GM19395 (cell line): ENCODE results near the gene CDC42SE2.
"Not testable (repeated sequence)": the region's sequence is repeated elsewhere in the genome, so short reads cannot be mapped to it uniquely, and the experiment has no call there.

ENCODE experiments used
- ATAC-seq: cut with Tn5 transposase; IDR thresholded peaks from one replicate; pipeline ENCODE4 v1.9.1; 2021; ENCODE audit warnings: mild to moderate bottlenecking, moderate library complexity; ENCODE audit not compliant: unreplicated experiment

CDC42SE2 gene

DNA sequence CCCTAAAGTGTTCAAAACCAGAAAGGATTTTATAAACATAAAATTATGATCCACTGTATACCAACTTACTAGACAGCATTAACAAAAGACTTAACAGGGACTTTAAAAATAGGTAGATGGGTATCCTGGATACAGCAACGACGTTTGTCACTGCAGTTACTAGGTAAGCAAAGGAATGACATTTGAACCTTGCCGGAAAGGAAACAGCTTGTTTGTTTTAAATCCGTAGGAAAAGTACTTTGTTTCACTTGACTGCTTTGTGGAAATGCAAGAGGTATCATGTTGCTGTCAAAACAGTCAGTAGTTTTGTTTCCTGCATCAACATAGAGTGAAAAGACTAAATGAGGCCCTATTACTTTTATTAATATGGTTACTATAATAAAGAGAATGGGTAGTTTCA lies 122.9 kb downstream of the CDC42SE2 start:
- ATAC-seq: no peak

DNA sequence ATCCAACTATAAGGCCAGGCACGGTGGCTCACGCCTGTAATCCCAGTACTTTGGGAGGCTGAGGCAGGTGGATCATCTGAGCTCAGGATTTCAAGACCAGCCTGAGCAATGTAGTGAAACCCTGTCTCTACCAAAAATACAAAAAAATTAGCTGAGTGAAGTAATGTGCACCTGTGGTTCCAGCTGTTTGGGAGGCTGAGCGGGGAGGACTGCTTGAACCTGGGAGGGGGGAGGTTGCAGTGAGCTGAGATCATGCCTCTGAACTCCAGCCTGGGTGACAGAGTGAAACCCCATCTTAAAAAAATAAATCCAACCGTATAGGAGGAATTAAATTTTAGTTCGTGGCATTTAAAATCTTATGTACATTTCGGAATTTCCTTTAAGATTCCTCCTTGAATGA lies 123.4 kb downstream of the CDC42SE2 start:
- ATAC-seq: no peak

- no peak for ATAC-seq
Measured at GRCh38 chr5:131389096-131389868, 125.4 kb downstream of the CDC42SE2 start.

GRCh38 chr5:131389869-131390265 lies 126.0 kb downstream of the CDC42SE2 start:
- no peak for ATAC-seq

DNA sequence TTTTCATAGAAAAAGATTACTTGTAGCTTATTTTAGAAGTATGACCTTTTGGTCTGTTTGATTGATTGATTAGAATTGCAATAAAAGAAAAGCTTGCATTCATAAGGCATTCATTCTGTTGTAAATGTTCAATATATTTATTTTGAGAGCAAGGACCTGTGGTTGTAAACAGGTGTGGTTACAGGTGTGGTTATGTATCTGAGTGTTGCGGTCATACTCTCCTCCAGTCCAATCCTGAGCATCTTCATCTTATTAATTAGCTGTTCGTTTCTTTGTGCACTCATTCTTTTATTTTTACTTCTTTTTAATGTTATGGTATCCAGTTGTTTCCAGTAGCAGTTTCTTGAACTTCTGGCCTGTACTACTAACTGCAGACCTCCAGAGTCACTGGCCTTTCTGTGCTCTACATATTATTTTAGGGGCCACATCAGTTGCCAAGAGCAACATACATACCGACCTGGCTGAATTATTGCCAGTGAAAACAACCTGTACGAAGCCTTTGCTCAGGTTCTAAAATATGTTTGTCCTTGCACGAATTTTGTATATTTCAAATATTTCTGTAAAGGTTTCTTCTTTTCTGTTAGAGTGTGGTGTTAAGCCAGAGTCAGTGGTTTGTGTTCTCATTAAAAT lies 128.7 kb downstream of the CDC42SE2 start:
- no peak for ATAC-seq

DNA sequence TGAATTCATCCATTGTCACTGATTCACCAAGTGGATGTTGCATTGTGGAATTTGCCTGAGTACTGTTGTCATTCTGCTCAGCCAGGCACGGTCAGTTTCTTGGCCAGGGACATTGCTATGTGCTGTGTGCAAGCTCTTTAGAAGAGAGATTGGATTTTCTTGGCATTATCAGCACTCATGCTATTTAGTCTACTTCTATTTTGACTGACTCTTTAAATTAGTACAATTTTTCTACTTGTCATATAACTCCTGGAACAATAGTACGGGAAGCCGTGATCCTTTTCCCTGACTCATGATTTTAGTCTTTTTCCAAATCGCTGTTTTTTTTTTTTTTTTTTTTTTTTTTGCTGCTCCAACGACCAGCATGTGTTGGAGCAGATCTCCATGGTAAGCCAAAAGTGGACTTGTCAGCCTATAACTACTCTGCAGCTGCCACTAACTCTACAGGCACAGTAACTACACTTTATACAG lies 129.7 kb downstream of the CDC42SE2 start:
- no peak for ATAC-seq

DNA sequence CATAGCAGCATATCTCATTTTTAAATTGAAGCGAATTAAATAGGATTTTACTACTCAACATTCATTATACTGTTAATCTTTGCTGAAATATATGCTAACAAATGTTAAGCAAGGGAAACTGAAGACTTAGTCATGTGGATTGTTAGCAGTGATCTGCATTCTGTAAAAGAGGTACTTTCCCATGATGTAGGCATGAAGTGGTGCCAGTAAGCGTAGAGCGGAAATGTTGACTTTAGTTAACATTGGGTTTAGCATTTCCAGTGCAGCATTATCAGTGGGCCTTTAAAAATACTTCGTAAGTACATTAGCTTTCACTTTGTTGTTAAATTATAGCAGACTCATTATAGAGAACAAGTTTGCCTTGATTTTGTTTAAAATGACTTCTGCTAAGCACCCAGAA lies 130.3 kb downstream of the CDC42SE2 start:
- peak; percentile 66 for ATAC-seq

DNA sequence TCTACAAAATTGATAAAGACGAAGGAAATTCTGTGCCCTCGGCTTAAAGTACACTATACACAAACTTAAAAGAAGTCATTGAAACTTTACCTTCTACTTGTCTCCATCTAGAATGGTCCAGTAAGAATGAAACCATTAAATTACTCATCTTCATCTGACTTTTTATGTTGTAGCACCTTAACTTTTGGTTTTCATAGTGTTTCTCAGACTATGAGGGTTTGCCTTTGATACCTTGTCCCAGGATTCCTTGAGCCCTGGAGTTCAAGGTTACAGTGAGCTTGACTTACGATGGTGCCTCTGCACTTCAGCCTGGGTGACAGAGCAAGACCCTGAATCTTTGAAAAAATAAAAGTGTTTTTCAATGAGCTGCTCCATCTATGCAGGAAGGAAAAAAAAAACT lies 132.2 kb downstream of the CDC42SE2 start:
- ATAC-seq: peak; percentile 90

GRCh38 chr5:131396630-131397273 lies 132.9 kb downstream of the CDC42SE2 start:
- ATAC-seq: no peak

DNA sequence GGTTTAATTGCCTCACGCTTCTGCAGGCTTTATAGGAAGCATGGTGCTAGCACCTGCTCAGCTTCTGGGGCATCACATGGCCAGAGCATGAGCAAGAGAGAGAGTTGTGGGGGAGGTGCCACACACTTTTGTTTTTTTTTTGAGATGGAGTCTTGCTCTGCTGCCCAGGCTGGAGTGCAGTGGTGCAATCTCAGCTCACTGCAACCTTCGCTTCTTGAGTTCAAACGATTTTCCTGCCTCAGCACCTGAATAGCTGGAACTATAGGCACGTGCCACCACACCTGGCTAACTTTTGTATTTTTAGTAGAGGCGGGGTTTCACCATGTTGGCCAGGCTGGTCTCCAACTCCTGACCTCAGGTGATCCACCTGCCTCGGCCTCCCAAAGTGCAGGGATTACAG lies 135.2 kb downstream of the CDC42SE2 start:
- ATAC-seq: not testable (repeated sequence)

DNA sequence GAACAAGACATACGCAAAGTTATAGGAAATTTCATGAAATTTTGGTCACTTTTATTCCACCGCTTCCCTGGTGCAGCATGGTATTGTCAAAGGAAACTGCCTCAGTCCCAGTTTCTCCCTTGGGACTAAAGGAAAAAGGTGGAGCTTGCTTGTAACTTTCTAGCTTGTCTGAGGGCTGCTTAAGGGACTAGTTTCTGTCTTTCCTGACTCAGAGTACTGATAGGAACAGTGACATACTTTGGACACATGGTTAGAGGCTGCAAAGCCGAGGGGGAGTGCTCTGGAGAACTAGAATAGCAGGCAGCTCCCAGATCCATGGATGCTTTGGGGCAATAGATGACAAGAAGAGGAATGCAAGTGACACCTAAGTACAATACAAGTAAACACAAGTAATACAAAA lies 136.7 kb downstream of the CDC42SE2 start:
- ATAC-seq: no peak

DNA sequence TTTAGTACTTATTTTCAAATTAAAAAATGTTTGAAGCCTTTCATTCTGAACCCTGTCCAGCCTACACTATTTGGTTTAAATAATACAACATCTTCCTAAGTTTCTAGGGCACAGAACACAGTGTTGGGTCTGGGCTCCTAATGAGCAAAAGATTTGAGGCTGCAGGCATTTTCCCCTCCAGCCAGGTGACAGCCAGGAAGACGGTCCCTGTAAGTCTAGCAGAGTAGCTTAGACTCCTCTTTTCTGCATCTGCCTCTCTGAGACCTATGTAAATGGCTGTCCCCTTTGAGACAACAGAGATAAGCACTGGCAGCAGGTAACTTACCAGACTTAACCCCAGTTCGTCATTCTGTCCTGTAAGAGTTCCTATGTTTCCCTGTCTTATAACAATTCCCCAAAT lies 141.8 kb downstream of the CDC42SE2 start:
- ATAC-seq: no peak

GRCh38 chr5:131406076-131406475 lies 142.2 kb downstream of the CDC42SE2 start:
- no peak for ATAC-seq

- no peak for ATAC-seq
Measured at GRCh38 chr5:131406975-131407638, 143.3 kb downstream of the CDC42SE2 start.

- ATAC-seq: peak; percentile 81
Measured at GRCh38 chr5:131413605-131414559, 150.0 kb downstream of the CDC42SE2 start.

DNA sequence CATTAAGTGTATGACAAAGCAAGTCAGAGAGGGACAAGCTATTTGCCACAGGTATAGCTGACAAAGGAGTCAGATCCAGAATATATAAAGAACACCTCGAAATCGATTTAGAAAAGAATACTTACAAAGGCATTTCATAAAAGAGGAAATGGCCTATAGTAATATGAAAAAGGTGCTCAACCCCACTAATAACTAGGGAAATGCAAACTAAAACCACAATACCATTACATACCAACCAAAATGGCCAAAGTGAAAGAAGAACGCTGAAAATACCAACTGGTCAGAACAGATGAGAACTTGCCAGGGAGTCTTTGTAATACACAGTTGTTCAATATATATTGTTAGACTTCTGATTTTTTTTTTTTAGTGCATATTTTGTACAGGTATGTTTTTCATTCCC lies 152.9 kb downstream of the CDC42SE2 start:
- peak; percentile 82 for ATAC-seq

DNA sequence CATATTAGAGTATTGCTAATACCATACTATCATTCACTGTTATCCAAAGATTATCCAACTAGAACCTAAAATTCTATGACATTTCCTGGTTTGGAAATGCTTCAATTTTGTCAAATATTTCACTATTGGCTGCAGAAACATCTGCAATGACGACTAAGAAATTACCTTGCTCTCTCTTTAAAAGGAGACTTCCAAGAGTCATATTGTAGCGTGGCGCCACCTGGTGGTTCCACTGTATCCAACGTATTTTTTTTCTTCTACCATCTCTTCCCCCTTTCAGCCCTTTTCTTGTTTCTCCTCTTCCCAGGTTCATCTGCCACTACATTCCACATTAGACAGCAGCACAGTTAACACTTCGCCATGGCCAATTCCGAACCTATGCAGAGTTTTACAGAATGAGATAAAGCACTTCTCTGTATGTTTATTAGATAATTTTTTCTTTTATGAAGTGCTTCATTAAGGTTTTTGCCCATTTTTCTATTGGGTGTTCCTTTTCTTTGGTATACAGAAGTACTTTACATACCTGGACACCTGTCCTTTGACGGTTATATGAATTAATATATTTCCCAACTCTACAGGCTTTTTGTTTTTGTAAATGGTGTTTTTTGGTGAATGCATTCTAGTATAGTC lies 153.5 kb downstream of the CDC42SE2 start:
- ATAC-seq: peak; percentile 46

- ATAC-seq: no peak
Measured at GRCh38 chr5:131418846-131419245, 155.0 kb downstream of the CDC42SE2 start.

DNA sequence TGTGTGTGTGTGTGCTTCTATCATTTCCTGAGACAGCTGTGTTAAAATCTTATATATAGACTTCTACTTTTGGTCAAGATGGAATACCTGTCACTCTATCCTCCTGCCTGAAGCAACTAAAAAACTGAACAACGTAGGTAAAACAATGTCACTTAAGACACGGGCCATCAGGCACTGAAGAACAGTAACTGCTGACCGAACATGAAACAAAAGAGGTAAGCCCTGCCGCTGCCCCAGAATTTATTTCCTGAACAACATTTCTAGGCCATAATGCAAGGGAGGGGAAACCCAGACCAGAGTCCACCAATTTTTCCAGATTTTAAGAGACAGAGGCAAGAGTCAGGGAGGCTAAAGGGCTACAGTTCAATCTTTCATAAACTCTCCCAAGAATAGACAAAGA lies 156.0 kb downstream of the CDC42SE2 start:
- no peak for ATAC-seq

DNA sequence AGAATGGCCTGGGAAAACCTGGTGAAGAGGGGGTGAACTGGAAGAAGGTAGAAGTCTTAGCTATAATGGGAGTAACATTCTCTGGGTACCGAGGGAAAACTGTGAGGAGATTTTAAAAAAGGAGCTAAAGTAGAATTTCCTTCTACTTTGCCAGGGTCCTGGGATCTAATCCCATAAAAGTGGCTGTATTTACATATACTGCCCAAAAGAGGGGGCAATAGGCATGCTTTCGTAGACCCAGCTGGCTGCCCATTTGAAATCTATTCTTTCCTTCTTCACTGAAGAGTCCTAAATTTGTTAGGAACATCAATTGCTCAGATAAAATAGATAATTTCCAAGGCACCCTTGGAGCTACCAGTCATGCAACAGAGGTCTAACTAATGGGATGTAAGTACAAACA lies 159.2 kb downstream of the CDC42SE2 start:
- ATAC-seq: no peak
